Esophagus muscularis mucosa (tissue), 4 donors: ENCODE measurements around the gene UBE2QL1.

Experiments used
- EP300 ChIP-seq: sonication (generic); formaldehyde crosslinking; IDR thresholded peaks from one replicate; pipeline ENCODE4 v1.6.1; 2017; ENCODE audit warnings: antibody characterized with exemption
- POLR2A ChIP-seq: fragments of 450-650 bp; IDR thresholded peaks from one replicate; pipeline ENCODE4 v1.6.1; 2017; ENCODE audit warnings: antibody characterized with exemption, moderate library complexity, mild to moderate bottlenecking, low read depth
- TF ChIP-seq, protein P1 (sequence below), 3 experiments: fragments of 200-600 bp in 2 of 3; fragments of 450-650 bp in 1 of 3; sonication (generic) in 2 of 3; IDR thresholded peaks; one replicate each; pipeline ENCODE4 v1.5.1; 2017 to 2019; ENCODE audit warnings: antibody characterized with exemption in 3 of 3, mild to moderate bottlenecking in 2 of 3, moderate library complexity in 1 of 3

DNA sequence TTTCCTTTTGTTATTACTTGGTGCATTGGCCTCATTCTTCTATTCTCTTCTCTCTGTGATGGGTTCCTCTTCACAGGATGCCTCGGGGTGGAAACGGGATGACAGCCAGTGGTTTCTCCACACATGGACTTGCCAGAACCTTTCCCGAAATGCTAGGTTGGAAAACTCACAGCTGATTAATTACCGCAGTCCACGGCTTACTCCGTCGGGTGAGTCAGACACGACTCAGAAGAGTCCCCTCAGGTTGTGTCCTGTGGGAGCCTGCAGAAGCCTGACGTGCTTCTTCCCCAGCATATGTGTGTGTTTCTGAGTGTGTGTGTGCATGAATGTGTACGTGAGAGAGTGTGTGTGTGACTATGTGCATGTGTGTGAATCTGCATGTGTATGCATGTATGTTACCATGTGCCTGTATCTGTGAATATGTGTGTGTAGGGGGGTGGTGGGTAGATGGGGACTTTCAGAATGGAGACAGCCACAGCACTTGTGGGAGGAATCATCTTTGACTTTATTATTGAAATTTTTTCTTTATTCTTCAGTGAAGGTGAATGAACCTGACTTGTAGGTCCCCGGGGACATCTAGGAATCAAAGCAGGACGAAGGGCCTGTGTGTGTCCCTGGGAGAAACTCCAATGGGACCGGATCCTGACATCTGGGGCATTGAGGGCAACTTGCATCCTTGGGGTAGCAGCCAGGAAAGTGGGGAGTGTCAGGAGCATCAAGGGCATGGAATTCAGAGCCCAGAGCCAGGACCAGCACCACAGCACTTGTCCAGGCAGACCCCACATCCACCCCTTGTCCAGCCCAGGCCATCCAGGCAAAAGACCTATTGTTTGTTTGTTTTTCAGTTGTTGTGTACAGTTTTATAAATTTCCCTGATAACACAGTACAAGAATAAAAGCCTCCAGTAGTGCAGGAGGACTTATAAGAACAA lies 48.4 kb upstream of the UBE2QL1 start:
- TF ChIP-seq, protein P1, sequence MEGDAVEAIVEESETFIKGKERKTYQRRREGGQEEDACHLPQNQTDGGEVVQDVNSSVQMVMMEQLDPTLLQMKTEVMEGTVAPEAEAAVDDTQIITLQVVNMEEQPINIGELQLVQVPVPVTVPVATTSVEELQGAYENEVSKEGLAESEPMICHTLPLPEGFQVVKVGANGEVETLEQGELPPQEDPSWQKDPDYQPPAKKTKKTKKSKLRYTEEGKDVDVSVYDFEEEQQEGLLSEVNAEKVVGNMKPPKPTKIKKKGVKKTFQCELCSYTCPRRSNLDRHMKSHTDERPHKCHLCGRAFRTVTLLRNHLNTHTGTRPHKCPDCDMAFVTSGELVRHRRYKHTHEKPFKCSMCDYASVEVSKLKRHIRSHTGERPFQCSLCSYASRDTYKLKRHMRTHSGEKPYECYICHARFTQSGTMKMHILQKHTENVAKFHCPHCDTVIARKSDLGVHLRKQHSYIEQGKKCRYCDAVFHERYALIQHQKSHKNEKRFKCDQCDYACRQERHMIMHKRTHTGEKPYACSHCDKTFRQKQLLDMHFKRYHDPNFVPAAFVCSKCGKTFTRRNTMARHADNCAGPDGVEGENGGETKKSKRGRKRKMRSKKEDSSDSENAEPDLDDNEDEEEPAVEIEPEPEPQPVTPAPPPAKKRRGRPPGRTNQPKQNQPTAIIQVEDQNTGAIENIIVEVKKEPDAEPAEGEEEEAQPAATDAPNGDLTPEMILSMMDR (IDR thresholded peaks at IDR 0.05), result no peak
- no peak for TF ChIP-seq POLR2A
- TF ChIP-seq EP300, result no peak
